MV-4-11 (cell line): Measurements from ENCODE around the gene CDK17.
"Not testable (repeated sequence)": the region's sequence is repeated elsewhere in the genome, so short reads cannot be mapped to it uniquely, and the experiment has no call there.

ENCODE experiments used
- DNase-seq: peaks from one replicate; lab custom pipeline; 2025; lab: John Stamatoyannopoulos, UW

Gene CDK17

DNA sequence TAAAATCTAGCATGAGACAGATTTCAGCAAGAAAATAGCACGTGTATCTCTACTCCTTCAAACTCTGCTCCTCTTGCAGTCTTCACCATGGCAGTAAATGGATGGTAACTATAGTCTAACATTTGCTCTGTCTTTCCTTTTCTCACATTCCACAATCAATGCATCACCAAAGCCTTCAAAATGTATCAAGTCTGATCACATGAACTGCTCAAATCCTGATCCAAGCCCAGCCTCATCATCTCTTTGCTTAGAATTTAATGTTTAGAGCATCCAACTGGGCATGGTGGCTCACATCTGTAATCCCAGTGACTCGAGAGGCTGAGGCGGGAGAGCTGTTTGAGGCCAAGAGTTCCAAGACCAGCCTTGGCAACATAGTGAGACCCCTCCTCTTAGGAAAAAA, 45.9 kb downstream of the CDK17 start:
- no peak for DNase-seq

DNA sequence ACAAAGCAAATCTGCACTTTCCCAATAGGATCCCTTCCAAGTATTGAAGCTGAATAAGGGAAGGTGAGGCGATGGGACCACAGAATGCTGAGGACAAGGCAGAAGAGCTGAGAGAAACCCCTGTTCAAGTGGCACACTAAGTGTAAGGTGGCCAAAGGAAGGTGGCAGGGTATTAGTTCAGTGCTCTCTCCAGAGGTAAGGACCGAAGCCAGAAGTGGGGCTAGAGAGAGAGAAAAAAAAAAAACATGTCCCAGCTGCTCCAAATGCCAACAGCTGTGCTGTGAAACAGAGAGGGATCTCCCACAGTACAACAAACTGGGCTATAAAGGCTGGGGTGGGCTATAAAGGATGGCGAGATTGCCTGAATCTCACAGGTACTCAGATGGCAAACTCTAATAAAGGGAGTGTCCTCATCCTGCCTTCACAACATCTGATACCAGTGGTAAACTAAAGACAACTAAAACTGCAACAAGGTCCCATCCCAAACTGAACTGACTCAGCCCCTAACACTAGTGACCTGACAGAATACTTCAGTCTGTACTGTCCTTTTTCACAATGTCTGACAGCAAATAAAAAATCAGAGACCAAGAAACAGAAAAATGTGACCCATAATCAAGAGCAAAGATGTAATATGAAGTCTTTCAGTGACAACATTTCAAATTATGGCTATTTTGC, 47.9 kb downstream of the CDK17 start:
- DNase-seq, result no peak

DNA sequence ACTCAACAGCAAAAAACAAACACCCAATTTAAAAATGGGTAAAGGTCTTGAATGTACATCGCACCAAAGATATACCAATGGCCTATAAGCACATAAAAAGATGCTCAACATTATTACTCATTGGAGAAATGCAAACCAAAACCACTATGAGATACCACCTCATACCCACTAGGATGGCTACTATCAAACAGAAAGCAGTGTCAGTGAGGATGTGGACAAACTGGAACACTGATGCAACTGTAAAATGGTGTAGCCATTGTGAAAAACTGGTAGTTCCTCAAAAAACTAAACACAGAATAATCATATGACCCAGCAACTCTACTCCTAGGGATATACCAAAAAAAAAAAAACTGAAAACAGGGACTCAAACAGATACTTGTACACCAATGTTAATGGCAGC, 49.3 kb downstream of the CDK17 start:
- DNase-seq, result peak; percentile 89

DNA sequence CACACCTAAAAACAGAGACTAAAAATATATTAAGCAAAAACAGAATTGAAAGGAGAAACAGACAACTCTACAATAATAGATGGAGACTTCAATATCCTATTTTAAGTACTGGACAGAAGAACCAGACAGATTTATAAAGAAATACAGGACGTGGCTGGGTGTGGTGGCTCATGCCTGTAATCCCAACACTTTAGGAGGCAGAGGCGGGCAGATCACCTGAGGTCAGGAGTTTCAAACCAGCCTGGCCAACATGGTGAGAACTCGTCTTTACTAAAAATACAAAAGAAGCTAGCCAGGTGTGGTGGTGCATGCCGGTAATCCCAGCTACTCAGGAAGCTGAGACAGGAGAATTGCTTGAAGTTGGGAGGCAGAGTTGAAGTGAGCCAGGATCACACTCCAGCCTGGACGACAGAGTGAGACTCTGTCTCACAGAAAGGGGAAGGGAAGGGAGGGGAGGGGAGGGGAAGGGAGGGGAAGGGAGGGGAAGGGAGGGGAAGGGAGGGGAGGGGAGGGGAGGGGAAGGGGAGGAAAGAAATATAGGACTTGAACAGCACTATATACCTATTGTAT, 53.0 kb downstream of the CDK17 start:
- no peak for DNase-seq

DNA sequence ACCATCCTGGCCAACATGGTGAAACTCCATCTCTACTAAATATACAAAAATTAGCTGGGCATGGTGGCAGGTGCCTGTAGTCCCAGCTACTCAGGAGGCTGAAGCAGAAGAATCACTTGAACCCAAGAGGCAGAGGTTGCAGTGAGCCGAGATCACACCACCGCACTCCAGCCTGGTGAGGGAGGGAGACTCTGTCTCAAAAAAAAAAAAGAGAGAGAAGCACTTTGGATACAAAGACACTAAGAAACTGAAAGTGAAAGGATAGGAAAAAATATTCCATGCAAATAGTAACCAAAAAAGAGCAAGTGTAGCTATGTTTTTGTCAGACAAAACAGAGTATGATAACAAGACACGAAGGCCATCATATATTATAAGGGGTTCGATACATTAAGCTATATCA, 53.5 kb downstream of the CDK17 start:
- peak; percentile 24 for DNase-seq

DNA sequence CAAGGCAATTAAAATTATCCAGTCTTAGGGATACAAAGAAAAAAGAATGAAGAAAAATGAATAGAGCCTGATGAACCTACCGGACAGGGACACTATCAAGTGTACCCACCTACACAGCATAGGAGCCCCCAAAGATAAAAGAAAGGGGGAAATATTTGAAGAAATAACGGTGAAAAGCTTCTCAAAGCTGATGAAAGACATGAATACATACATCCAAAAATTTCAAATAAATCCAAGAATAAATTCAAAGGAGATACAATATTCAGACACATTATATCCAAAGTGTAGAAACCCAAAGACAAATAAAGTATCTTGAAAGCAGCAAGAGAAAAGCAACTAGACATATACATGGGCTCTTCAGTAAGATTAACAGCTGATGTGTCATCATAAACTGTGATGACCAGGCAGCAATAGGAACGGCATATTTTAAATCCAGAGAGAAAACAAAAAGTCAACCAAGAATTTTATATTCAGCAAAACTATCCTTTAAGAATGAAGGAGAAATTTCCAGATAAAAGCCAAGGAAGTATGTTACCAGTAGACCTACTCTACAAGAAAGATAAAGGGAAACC, 56.0 kb downstream of the CDK17 start:
- no peak for DNase-seq

DNA sequence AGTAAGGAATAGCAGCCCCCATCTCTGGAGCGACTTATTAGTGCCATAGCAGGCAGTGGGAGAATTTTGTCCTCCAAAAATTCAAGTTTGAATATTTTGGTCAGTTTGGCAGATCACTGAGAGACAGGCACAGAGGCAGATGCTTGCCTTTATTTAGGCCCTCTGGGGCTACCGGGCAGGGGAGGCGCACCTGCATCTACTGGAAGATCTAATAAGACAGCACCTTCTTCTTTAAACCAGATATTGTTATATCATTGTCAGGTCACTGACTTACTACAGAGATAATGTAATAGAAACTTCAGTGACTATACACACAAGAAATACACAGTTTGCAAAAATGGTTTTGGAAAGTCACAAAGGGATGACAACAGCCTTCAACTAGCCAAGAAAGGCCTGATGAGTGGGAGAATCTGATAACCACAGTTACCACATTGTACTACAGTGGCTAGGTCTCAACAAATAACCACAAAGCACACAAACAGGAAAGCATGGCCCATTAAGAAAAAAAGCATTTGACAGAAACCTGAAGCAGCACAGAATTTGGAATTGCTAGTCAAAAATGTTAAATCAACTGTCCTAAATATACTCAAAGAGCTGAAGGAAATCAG, 56.8 kb downstream of the CDK17 start:
- peak; percentile 65 for DNase-seq

DNA sequence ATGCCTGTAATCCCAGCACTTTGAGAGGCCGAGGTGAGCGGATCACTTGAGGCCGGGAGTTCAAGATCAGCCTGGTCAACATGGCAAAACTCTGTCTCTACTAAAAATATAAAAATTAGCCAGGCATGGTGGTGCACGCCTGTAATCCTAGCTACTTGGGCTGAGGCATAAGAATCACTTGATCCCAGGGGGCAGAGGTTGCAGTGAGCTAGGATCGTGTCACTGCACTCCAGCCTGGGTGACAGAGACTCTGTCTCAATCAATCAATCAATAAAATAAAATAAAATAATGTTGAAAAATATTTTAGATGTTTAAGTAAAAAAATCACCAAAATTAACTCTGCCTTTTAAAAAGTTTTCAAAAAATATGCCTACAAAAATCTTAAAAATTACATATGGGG, 60.6 kb downstream of the CDK17 start:
- DNase-seq, result not testable (repeated sequence)

DNA sequence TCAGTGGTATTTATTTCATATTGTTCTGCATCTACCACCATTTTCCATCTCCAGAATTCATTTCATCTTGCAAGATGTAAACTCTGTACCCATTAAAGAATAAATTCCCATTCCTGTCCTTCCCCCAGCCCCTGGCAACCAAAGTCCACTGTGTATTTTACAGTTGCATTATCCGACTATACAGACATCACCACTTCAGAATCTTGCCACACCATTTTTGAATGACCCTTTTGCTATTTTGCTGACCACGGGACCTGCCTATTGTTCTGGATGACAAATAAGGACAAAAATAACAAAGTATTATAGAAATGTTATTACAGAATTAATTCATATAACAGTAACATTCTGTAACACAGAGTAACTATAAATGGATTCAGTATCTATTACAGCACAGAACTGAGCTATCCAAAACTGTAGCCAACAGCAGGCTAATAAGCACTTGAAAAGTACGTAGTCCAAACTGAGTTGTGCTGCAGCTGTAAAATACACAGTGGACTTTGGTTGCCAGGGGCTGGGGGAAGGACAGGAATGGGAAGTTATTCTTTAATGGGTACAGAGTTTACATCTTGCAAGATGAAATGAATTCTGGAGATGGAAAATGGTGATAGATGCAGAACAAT, 61.3 kb downstream of the CDK17 start:
- no peak for DNase-seq

DNA sequence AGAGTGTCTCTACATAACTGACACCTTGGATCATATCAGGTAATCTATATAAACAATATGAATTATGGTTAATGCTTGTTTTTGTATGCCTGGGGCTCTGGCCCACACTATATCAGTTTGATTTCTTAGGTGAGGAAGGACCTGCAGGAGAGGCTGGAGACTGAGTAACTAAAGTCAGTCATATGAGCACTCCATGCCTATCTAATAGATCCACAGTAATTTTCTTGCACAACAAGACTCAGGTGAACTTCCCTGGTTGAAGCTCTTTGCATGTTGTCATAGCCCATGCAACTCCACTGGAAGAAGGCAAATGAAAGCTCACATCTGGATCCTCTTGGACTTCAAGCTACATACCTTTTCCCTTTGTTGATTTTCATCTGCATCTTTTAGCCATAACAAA, 62.3 kb downstream of the CDK17 start:
- DNase-seq, result no peak

DNA sequence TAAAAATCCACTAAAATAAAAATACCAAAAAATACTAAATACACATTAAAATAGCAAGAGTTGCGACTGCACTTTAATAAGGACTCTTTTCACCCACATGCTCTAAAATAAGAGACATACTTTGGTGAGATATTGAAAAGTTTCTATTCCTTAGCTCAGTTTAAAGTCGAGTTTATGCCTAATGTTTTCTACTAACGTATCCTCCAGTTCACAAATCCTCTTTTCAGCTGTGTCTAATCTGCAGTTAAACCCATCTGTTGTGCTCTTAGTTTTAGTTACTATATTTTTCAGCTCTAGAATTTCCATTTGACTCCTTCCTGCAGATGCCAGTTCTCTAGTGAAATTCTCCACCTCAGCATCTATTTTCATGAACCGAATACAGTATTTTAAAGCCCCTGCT, 63.8 kb downstream of the CDK17 start:
- no peak for DNase-seq

DNA sequence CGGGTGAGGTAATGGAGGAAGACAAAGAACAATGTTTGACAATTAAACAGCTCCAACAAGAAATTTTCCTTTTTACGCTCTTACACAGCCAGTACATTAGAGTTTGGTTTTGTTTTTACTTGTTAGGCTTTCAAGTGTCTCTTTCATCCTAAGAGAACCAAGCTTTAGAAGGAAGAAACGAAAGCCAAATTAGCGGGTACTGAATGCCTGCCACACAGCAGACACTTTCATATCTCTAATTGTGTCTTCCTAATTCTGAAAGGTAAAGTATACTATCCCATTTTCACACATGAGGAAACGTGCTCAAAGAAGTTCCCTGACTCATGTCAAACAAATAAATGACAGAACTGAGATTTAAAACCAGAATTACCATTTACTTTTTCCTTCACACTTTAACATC, 65.0 kb downstream of the CDK17 start:
- no peak for DNase-seq

DNA sequence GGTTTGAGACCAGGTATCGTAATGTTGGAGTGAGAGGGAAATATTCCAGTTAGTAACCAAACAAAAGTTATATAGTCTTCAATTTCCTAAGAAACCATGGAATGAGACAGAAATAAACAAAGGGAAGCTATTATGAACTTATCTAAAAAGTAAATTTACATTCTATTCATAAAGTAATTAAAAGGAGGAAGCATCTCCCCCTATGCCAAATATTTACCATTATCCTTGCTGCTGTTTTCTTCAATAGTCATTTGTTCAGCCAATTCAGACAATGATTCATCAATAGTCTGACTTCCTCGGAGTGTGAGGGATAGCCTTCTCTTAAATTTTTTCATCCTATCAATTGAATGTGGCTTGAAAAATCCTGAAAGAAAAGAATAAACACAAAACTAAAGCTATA, 65.7 kb downstream of the CDK17 start:
- DNase-seq, result no peak

DNA sequence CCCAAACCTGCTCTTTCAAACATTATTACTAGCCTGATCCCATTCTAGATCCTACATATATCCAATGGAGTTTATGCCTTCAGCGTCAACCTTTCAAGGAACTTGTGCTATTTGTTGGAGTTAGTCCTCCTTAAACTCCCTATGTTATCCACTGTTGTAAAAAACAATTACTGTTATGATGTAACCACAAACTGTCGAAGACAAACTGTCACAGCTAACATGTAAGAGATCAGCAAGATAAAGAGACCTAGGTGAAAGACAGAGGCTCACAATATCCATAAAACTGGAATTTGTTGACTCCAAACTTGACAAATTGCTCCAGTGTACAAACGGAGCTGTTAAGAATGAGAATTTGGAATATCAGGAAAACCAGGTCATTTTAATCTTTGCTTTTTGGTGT, 70.7 kb downstream of the CDK17 start:
- DNase-seq, result no peak

DNA sequence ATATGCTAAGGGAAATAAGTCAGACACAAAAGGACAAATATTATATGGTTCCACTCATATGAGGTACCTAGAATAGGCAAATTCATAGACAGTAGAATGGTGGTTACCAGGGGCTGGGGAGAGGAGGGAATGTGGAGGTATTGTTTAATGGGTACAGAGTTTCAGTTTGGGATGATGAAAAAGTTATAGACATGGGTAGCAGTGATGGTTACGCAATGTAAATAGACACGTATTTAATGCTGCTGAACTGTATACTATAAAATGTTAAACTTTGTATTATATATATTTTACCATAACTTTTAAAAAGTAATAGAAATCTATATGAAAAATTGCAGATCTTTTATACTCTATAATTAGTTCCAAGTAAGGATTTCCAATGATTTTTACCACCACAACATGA, 71.2 kb downstream of the CDK17 start:
- DNase-seq, result no peak

DNA sequence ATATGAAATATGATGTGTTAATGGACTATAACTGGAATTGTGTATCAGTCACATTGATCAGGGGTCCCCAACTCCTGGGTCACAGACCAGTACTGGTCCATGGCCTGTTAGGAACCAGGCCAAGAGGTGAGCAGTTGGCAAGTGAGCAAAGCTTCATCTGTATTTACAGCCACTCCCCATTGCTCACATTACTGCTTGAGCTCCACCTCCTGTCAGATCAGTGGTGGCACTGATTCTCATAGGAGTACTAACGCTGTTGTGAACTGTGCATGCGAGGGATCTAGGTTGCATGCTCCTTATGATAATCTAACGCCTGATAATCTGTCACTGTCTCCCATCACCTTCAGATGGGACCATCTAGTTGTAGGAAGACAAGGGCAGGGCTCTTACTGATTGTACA, 72.3 kb downstream of the CDK17 start:
- no peak for DNase-seq

DNA sequence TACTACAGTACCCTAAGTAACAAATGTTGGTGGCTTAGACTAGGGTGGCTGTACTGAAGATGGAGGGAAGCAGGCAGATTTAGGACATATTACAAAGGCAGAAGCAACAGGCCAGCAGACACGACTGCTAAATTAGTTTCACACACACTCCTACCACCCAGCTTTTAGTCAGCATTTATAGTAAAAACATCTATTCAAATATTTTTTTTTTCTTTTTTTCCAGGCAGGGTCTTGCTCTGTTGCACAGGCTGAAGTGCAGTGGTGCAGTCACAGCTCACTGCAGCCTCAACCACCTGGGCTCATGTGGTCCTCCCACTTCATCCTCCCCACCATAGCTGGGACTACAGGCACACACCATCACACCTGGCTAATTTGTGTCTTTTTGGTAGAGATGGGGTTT, 72.9 kb downstream of the CDK17 start:
- DNase-seq, result no peak

DNA sequence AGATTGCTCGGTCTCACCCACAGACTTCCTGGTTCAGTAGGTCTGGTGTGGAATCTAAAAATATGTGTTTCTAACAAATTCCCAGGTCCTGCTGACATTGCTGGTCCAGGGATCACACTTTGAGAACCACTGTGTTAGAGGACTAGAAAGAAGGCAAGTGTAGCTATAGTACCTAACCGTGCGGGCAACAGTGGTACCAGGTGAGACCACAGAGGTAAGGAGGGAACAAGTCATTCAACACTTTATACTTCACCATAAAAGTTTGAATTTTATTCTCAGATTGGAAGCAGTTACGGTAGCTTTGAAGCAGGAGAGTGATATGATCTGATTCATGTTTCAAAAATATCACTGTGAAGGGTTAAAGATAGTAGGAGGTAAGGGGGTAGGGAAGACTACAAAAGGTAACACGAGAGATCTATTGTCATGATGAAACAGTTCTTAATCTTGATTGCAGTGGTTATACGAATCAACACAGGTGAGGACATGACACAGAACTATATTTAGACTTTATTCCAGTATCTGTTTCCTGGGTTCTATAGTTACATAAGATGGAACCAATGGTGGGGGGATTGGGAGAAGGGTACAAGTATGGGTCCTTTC, 73.5 kb downstream of the CDK17 start:
- no peak for DNase-seq

DNA sequence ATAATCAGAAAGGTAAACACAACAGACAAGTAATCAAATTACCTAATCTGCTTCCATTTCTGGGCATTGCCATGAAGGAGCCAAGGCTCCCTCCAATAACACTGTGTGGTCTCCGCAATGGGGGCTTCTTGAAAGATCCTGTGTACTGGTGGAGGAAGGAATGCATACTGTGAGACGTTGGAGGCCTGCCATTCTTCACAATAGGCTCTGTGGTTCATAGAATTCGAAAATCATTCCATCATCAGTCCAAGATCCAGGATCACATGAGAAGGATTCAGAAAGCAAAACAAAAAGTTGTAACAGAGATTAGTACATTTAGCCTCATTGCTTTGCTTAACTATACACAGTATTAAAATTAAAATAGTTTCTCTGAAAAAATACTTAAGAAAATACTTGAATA, 76.3 kb downstream of the CDK17 start:
- no peak for DNase-seq

DNA sequence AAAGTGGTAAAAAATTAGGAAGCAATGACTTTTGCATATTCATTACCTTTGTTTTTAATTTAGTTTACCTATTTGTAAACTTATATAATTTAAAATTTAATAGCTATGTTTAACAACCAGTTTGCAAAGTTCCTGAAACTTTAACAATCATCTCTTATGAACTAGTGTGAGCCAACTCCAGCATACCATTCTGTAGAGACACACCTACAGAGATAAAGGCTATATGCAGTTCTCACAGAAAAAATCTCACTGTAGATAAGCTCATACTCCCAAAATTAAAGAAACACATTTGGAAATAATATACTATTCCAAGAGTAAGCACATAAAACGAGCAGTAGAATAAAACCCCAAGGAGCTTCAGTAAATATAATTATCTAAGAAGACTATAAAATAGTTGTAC, 77.5 kb downstream of the CDK17 start:
- DNase-seq, result no peak

DNA sequence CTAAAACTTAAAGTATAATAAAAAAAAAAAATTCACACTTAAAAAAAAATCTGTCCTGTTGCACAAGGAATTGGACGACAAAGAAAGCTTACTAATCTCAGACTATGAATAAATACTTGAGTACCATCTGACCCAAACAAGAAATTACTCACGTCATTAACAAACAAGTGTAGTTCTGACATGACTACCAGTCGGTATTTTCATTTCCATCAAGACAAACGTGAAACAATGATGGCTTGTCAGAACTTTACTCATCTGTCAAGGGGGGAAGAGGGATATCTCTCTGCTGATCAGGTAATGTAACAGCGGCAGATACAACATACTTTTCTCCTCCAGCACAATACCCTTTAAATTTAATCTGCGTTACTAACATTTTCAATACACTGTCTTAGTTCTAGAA, 78.3 kb downstream of the CDK17 start:
- no peak for DNase-seq

DNA sequence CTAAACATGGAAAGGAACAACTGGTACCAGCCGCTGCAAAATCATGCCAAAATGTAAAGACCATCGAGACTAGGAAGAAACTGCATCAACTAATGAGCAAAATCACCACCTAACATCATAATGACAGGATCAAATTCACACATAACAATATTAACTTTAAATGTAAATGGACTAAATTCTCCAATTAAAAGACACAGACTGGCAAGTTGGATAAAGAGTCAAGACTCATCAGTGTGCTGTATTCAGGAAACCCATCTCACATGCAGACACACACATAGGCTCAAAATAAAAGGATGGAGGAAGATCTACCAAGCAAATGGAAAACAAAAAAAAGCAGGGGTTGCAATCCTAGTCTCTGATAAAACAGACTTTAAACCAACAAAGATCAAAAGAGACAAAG, 82.4 kb downstream of the CDK17 start:
- DNase-seq, result not testable (repeated sequence)
